Heart right ventricle (tissue), 16 donors: ENCODE data around the gene SRPRB. TPM values are rescaled to one million over a fixed set of nuclear protein-coding genes. Genes with fewer than 3 reads are reported as not detected.
A peak's percentile ranks its signal among the peaks of the same experiment; 100 is the strongest.

Experiments
- ATAC-seq, 8 donors: fragments of 200-7000 bp; cut with Tn5 transposase; one replicate each; pipeline ENCODE4 v1.9.1; 2020; ENCODE audit warnings: mild to moderate bottlenecking in 8 of 8, moderate library complexity in 8 of 8, moderate number of reproducible peaks in 1 of 8
- DNase-seq, 2 donors: peaks; one replicate each; pipeline ENCODE4 v3.0.0-alpha.2; 2020
- H3K27ac ChIP-seq, 10 donors: fragments of 200-600 bp; sonication (generic) in 2 of 10; one replicate each; pipeline versions ENCODE4 v1.5.0 to v1.8.0; 2020 to 2022; ENCODE audit warnings: mild to moderate bottlenecking in 3 of 10
- H3K27me3 ChIP-seq, 7 donors: fragments of 200-600 bp; one replicate each; pipeline ENCODE4 v1.8.0; 2021 to 2022; ENCODE audit warnings: mild to moderate bottlenecking in 2 of 7
- H3K36me3 ChIP-seq, 9 donors: fragments of 200-600 bp; sonication (generic) in 1 of 9; one replicate each; pipeline versions ENCODE4 v1.5.0 to v1.8.0; 2020 to 2022; ENCODE audit warnings: mild to moderate bottlenecking in 2 of 9
- H3K4me1 ChIP-seq, 9 donors: fragments of 200-600 bp; sonication (generic) in 1 of 9; one replicate each; pipeline versions ENCODE4 v1.5.0 to v1.8.0; 2020 to 2022; ENCODE audit warnings: mild to moderate bottlenecking in 4 of 9
- H3K4me3 ChIP-seq, 10 donors: fragments of 200-600 bp; sonication (generic) in 2 of 10; one replicate each; pipeline versions ENCODE4 v1.5.0 to v1.8.0; 2020 to 2022; ENCODE audit warnings: mild to moderate bottlenecking in 7 of 10, moderate library complexity in 2 of 10
- H3K9me3 ChIP-seq, 11 donors: fragments of 200-600 bp in 10 of 11; sonication (generic) in 2 of 11; one replicate each; pipeline versions ENCODE4 v1.5.0 to v1.8.0; 2013 to 2022; ENCODE audit warnings: mild to moderate bottlenecking in 2 of 11, control low read depth in 1 of 11, moderate library complexity in 1 of 11
- CTCF ChIP-seq, 9 donors: fragments of 200-600 bp; sonication (generic) in 2 of 9; IDR thresholded peaks; one replicate each; pipeline versions ENCODE4 v1.5.0 to v1.8.0; 2021 to 2022; ENCODE audit warnings: antibody characterized with exemption in 9 of 9, mild to moderate bottlenecking in 5 of 9, moderate library complexity in 1 of 9
- WGBS, 2 donors: extraction: QIAGEN DNeasy Blood & Tissue Kit; methylation state at CpG; one replicate each; pipeline ENCODE4 v1.1.7; 2013; ENCODE audit warnings: inconsistent platforms in 1 of 2; 5-methylcytosine and 5-hydroxymethylcytosine counted together
- intact Hi-C, 10 donors: fragments of 100-400 bp; cut with DNase I; formaldehyde crosslinking; loops; one replicate each; pipeline versions ENCODE4 v1.11.1 to v1.14.2; 2022
- polyA plus RNA-seq, 2 donors: library from polyadenylated mRNA; stranded (reverse); fragments of 200-250 nt; gene quantifications; one replicate each; pipeline ENCODE4 v1.2.3, GENCODE V29; 2013
- total RNA-seq, 10 donors: library from RNA; stranded (reverse); fragmentation: NEBNext Ultra II Directional in 3 of 10; extraction: Animal tissue kit (Norgen Biotek cat#: 25700) in 3 of 10; gene quantifications; one replicate each; pipeline versions ENCODE4 v1.2.1 to v1.2.4, GENCODE V29; 2021 to 2023
- donor health status: Arrhythmogenic right ventricular cardiomyopathy.
- donor health status: ischemic (EF 13 %, LVEDD 7.1; RV severe dilation, severe dysfunction).
- donor health status: healthy with polysubstance abuse.
- donor health status: DM: no; HTN: yes; CAD: no.
- donor health status: DM: no; HTN: no; CAD: no.
- donor health status: ischemic (EF 25% LVEDD 6.9; RV normal size, moderate dysfunction).
- donor health status: ischemic (EF 25% LVEDD 5.7; RV mildly dilated, moderate dysfunction).
- donor health status: healthy.
- donor health status: DM: yes; HTN: yes; CAD: no.
- donor health status: Ischemic cardiomyopathy.
- donor health status: ischemic (EF 35%, LVEDD 5.7; RV mildly dilated, moderate dysfunction).
- donor health status: nonischemic (EF 11% LVEDD 7.7; RV severe dilation, severe dysfunction).
- donor health status: DM: yes; HTN: yes; CAD: no.
- donor health status: PGD.
- donor health status: ischemic (EF 29% LVEDD 5.4; RV normal size, mild dysfunction).
- donor health status: nonischemic (EF 23%, LVEDD 6.1; RV moderate dilation, normal function).

Gene SRPRB
- total and polyA plus RNA-seq, 12 donors, result 12.1 to 46.2 (median 27.0) TPM

GRCh38 chr3:133820129-133820528 is 14.5 kb downstream of the SRPRB start:
- intact Hi-C loops, result loop anchor here in 6 of 10 donors (2.0 to 10.0 kb wide), 5 partner anchors 72 to 1093 kb away; partner anchors contain the start of gene RAB6B (in 2 of the 6)
- peaks cover 0 to 17% (median 5%) of the 10 kb centered on the region in 9 donors for H3K4me1 ChIP-seq
- H3K36me3 ChIP-seq, result peaks cover 0 to 92% (median 35%) of the 10 kb centered on the region in 9 donors
- no peaks in the 10 kb centered on the region for H3K9me3 ChIP-seq
- H3K27ac ChIP-seq, result no peak overlapping the region
- H3K4me3 ChIP-seq, result no peak overlapping the region
- no peak for TF ChIP-seq CTCF (IDR thresholded peaks at IDR 0.05)
- H3K27me3 ChIP-seq, result no peaks in the 10 kb centered on the region
- WGBS, 2 donors, result 70 to 79% methylated on average over 4 of the region's 4 CpGs
- no peak for DNase-seq
- no peak for ATAC-seq

GRCh38 chr3:133820889-133821675 is 15.5 kb downstream of the SRPRB start:
- intact Hi-C loops, result loop anchor here in 6 of 10 donors (2.0 to 10.0 kb wide), 5 partner anchors 71 to 1094 kb away; partner anchors contain the start of gene RAB6B (in 2 of the 6)
- peak overlapping the region in 1 of 10 donors; percentile 58 for H3K27ac ChIP-seq

GRCh38 chr3:133821767-133822638 is 16.4 kb downstream of the SRPRB start:
- WGBS, 2 donors, result 79 to 83% methylated on average over 8 of the region's 8 CpGs
- Histone ChIP-seq H3K36me3 (peaks cover 0 to 91% (median 26%) of the 10 kb centered on the region in 9 donors), H3K4me3 (no peak overlapping the region), H3K9me3 (no peaks in the 10 kb centered on the region), H3K4me1 (peaks cover 0 to 17% (median 5%) of the 10 kb centered on the region in 9 donors), H3K27me3 (no peaks in the 10 kb centered on the region), H3K27ac (peak overlapping the region in 1 of 10 donors; percentile 58)
- intact Hi-C loops, result loop anchor here in 6 of 10 donors (2.0 to 10.0 kb wide), 5 partner anchors 70 to 1095 kb away; partner anchors contain the start of gene RAB6B (in 2 of the 6)
- peak in 5 of 9 donors; percentile 28 to 62 (median 43) for TF ChIP-seq CTCF (IDR thresholded peaks at IDR 0.05)
- ATAC-seq (peak in 7 of 8 donors; percentile 35 to 83 (median 65)), DNase-seq (peak in 1 of 2 donors; percentile 87)

More at GRCh38 chr3:133820889-133821675, 15.5 kb downstream of the SRPRB start:
- TF ChIP-seq CTCF (IDR thresholded peaks at IDR 0.05), result no peak
- ATAC-seq, result peak in 2 of 8 donors; percentile 9 to 15
- no peak overlapping the region for H3K4me3 ChIP-seq
- H3K9me3 ChIP-seq, result no peaks in the 10 kb centered on the region
- DNase-seq, result no peak
- H3K27me3 ChIP-seq, result no peaks in the 10 kb centered on the region
- H3K36me3 ChIP-seq, result peaks cover 0 to 91% (median 35%) of the 10 kb centered on the region in 9 donors
- 89 to 91% methylated on average over 3 of the region's 3 CpGs for whole genome bisulfite sequencing, 2 donors
- H3K4me1 ChIP-seq, result peaks cover 0 to 17% (median 5%) of the 10 kb centered on the region in 9 donors
